Measurements from ENCODE around the gene PLEKHF1.

DNA sequence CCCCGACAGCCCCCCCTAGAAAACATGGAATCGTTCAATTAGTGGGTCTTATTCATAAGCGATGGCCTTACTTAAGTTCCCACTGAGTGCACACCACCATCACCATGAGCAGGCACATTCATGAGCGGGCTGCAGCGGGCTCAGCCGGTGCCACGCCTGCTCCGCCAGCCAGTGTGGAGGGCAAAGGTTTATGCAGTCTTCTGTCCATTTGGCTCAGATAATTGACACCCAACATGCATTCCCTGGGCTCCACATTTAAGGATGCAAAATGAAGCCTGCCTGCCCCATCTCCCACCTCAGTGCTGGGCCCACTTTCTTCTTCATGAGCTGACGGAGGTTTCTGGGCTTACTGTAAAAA lies 37.7 kb downstream of the PLEKHF1 start:
- TF ChIP-seq POLR2A (IDR thresholded peaks at IDR 0.05): no peak
- TF ChIP-seq, protein P1, sequence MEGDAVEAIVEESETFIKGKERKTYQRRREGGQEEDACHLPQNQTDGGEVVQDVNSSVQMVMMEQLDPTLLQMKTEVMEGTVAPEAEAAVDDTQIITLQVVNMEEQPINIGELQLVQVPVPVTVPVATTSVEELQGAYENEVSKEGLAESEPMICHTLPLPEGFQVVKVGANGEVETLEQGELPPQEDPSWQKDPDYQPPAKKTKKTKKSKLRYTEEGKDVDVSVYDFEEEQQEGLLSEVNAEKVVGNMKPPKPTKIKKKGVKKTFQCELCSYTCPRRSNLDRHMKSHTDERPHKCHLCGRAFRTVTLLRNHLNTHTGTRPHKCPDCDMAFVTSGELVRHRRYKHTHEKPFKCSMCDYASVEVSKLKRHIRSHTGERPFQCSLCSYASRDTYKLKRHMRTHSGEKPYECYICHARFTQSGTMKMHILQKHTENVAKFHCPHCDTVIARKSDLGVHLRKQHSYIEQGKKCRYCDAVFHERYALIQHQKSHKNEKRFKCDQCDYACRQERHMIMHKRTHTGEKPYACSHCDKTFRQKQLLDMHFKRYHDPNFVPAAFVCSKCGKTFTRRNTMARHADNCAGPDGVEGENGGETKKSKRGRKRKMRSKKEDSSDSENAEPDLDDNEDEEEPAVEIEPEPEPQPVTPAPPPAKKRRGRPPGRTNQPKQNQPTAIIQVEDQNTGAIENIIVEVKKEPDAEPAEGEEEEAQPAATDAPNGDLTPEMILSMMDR (IDR thresholded peaks at IDR 0.05): no peak

All from lower leg skin (tissue), 3 donors.